Kidney capillary endothelial cell (primary cell): ENCODE results near the gene KCNT1.
"Not testable (repeated sequence)": the region's sequence is repeated elsewhere in the genome, so short reads cannot be mapped to it uniquely, and the experiment has no call there.

Experiments used
- DNase-seq: peaks from one replicate; pipeline ENCODE4 v3.0.0-alpha.2; 2018; ENCODE audit warnings: low spot score

Gene KCNT1

GRCh38 chr9:135701959-135702721 lies at the start of gene KCNT1:
TSS of gene KCNT1 (plus strand) at chr9:135702185. CDS start at chr9:135702259, 74 bp downstream.
- peak; percentile 53 for DNase-seq

- DNase-seq = no peak
Observed at GRCh38 chr9:135655317-135655716, 46.7 kb upstream of the KCNT1 start.

GRCh38 chr9:135657416-135657815 lies 44.6 kb upstream of the KCNT1 start:
- DNase-seq = no peak

DNA sequence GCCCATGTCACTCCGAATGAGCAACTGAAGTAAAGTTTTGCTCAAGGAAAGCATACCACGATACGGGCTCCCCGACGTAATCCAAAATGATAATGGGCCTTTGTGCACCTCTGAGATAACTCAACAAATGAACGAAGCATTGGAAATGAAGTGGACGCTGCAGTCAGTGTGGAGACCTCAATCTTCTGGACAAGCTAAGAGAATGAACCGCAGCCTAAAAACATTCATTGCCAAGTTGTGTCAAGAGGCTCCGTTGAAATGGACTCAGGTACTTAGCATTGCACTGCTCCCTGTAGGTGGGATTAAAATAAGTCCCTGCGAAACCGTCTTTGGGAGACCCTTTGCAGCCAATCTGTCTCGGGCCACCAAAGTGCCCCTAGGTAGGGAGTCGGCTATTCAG lies 42.7 kb upstream of the KCNT1 start:
- DNase-seq = no peak

GRCh38 chr9:135660407-135660806 lies 41.6 kb upstream of the KCNT1 start:
- no peak for DNase-seq

GRCh38 chr9:135661816-135662560 lies 40.0 kb upstream of the KCNT1 start:
- DNase-seq = no peak

GRCh38 chr9:135662758-135663450 lies 39.1 kb upstream of the KCNT1 start, which contains the start of gene LCN9:
TSS of gene LCN9 (plus strand) at chr9:135663309. CDS start at chr9:135663322, 13 bp downstream.
- no peak for DNase-seq

GRCh38 chr9:135663451-135663770 lies 38.6 kb upstream of the KCNT1 start:
- DNase-seq = no peak

DNA sequence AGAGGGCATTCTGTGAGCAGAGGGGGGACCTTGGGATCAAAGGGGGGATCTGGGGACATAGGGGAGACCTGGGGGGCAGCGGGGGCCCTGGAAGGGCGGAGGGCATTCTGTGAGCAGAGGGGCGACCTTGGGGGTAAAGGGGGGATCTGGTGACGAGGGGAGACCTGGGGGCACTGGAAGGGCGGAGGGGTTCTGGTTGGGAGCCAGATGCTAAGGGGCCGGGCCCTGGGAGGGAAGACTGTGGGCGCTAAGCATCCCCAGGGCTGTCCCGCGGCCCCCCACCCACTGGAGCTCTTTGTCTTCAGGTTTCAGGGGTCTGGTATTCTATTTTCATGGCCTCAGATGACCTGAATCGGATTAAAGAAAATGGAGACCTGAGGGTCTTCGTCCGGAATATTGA lies 38.1 kb upstream of the KCNT1 start:
- no peak for DNase-seq

- DNase-seq = no peak
Observed at GRCh38 chr9:135664266-135664665, 37.7 kb upstream of the KCNT1 start.

GRCh38 chr9:135664801-135665794 lies 36.9 kb upstream of the KCNT1 start:
- no peak for DNase-seq

GRCh38 chr9:135665795-135666189 lies 36.2 kb upstream of the KCNT1 start:
- no peak for DNase-seq

DNA sequence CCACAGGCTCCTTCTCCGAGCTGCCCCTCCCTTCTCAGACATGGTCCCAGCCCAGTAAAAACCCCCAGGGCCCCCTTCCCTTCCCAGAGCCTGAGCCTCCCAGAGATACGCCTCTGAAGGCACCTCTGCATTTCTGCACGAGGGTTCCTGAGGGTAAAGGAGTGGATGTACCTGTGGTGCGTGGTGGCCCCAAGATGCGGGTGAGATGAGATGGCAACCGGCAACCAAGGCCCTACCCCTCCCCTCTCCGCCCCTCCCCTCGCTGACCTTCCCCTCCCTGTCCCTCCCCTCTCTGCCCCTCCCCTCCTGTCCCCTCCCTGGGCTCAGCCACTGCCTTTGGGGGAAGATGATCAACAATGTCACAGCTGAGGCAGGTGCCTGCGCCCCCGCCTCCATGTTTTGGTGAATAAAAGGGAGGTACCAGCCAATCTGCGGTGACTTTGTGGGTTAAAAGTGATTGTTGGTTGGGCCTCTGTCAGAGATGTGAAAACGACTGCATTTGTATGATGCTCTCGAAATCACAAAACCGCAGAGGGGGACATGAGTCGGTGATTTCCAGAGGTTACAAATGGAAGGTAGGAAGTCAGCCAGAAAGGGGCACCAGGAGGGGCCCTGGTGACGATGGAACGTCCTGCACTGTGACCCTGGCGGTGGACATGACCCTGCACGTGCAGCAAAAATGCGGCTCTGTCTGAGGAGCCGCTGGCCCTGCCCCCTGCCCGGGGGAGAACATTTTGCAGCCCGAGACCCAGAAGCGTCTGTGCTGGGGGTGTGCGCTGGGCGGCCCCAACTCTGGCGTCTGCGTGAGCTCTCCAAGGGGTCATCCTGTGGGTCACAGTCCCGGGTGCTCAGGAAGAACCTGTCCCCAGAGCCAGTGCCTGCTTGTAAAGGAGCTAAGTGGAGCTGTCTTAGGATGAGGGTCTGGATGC lies 35.2 kb upstream of the KCNT1 start:
- no peak for DNase-seq

DNA sequence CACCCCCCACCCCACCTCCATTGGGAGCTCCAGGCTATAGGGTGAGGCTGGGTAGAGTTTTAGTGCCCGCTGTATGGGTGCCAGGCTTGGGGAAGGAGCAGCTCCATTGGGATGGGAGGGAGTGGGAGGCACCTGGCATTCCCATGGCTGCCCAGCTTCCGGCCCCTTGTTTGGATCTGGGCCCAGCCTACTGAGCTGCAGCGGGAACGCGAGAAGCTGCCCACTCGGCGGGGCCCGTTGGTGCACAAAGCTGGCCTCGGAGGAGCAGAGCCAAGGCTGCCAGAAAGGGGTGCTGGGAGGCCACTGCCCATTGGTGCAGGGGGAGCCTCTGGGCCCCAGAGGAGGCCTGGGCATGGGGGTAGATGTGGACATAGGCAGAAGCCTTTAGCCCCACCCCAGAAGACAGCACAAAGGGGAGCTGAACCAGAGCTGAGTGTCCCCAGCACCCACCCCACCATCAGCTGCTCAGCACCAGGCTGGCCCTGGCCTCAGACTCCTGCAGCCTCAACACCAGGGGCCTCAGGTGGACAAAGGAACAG lies 34.5 kb upstream of the KCNT1 start:
- DNase-seq = no peak

DNA sequence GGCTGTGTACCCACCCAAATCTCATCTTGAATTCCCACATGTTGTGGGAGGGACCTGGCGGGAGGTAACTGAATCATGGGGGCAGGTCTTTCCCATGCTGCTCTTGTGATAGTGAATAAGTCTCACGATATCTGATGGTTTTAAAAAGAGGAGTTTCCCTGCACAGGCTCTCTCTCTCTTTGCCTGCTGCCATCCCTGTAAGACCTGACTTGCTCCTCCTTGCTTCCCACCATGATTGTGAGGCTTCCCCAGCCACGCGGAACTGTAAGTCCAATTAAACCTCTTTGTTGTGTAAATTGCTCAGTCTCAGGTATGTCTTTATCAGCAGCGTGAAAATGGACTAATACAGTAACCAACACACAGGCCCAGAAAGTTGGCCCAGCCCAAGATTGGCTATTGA lies 33.0 kb upstream of the KCNT1 start:
- not testable (repeated sequence) for DNase-seq

GRCh38 chr9:135669616-135670285 lies 32.2 kb upstream of the KCNT1 start:
- no peak for DNase-seq

GRCh38 chr9:135670721-135671590 lies 31.0 kb upstream of the KCNT1 start:
- no peak for DNase-seq

DNA sequence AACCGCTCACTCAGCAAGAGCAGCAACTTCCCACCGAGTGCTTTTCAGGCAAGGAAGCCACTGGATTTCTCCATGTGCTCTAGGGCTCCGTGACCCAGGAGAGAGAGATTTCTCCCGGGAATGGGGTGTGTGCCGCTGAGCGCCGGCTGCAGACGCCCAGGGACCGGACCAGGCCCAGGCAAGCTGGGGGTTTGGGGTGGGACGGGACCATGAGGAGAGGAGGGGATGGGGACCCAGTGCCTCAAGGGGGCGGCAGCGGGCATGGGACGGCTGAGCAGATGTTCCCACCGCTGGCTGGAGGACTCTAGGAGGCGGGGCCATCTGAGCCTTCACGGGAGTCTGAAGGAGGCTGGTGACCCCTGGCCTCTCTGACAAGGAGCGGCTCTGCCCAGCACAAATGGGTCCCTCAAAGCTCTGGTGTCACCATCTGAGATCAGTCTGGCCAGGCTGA lies 30.4 kb upstream of the KCNT1 start:
- no peak for DNase-seq

- not testable (repeated sequence) for DNase-seq
Observed at GRCh38 chr9:135672786-135673185, 29.2 kb upstream of the KCNT1 start.
